Activated effector memory CD4-positive, alpha-beta T cell treated with Interleukin-2 at 50 U/mL for 16 hours (primary cell): ENCODE measurements around the gene CRYGN.

Experiments used
- DNase-seq: peaks from one replicate; pipeline ENCODE4 v3.0.0-alpha.2; 2020

Gene CRYGN

GRCh38 chr7:151405056-151405455 is 34.9 kb downstream of the CRYGN start:
- no peak for DNase-seq

DNA sequence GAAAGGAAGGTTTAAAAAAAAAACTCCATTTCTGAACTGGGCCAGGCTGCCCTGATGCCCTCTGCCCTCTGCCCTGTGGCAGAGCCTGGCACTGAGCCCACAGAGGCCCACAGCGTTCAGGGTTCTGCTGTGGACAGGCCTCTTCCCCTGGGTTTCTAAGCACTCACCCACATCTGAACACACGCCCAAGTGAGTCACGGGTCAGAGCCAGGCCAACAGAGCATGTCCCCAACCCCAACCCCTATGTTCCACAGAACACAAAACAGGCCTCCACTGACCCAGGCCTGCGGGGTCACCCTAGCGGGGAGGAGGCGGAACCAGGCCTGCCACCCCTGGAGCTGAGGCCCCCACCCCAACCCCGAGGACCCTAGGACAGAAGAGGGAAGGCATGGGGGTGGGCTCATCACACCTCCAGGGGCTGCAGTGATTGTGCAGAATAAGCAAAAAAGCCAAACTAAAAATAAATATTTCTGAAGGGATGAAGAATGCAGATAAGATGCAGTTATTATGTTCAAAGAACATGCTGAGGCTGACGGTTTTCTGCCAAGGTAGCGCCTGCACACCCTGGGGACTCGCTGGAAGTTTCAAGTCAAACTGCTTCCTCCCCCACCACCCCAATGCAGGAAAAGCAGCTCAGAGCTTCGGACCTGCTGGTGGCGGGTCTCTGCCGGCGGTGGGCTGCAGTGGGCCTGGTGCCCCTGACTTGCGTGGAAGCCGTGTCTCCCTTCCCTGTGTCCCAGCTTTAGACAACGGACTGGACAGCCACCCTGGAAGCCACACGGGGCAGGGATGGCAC is 35.5 kb downstream of the CRYGN start:
- peak; percentile 12 for DNase-seq

GRCh38 chr7:151403764-151404163 is 36.2 kb downstream of the CRYGN start:
- no peak for DNase-seq

DNA sequence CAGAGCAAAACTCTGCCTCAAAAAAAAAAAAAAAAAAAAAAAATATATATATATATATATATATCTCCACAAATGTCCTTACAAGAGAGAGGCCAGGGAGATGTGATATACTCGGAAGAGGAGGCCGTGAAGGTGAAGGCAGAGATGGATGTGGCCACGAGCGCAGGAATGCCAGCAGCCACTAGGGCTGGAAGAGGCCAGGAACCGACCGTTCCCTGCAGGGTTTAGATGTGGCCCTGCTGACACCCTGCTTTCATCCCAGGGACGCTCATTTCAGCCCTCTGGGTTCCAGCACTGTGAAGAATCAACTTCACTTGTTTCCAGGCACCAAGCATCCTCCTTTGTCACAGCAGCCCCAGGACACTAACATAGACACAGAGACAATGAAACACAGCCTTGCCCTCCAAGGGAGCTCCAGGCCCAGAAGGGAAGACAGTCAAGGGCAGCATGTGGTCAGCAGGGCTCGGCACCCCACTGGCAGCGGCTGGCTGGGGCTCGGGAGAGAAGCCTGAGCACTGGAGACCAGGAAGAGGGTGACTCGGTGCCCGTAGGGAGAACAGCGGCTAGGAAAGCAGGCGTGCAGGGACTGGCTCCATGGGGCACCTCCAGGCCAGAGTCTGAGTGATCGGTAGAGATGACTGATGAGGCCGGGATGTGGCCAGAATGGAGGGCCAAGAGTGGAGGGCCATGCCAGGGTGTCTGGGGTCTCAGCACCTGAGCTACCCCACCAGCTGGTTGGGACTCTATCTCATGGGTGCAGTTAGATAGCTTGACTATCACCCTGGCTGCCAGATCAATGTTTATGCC is 37.7 kb downstream of the CRYGN start:
- no peak for DNase-seq

DNA sequence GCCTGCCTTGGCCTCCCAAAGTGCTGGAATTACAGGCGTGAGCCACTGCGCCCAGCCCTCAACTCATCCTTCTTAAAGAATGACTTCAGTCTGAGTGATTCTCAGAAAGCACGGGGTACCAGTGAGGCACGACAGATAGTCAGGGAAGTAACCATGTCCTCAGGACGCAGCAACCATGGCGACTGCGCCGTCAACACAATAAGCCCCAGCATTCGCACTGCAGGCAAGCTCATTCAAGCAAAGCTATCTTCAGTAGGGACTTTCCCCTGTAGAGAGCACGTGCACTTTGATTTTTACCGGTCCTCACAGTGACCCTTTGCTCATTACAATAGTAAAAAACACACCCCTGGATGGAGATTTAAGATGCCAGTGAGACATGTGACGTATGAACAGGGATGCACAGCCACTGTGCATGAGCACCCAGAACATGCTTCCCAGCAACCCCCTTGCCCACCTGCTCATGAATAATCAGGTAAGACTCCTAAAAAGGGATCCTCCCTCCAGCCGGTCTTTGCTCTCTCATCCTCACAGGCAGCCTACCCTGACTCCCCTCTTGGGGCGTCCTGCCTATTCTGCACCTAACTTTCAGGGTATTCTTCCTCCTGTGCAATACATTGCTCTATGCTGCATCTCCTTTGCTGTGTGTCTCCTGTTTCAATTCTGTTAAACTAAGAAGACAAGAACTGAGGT is 39.2 kb downstream of the CRYGN start:
- DNase-seq: no peak

DNA sequence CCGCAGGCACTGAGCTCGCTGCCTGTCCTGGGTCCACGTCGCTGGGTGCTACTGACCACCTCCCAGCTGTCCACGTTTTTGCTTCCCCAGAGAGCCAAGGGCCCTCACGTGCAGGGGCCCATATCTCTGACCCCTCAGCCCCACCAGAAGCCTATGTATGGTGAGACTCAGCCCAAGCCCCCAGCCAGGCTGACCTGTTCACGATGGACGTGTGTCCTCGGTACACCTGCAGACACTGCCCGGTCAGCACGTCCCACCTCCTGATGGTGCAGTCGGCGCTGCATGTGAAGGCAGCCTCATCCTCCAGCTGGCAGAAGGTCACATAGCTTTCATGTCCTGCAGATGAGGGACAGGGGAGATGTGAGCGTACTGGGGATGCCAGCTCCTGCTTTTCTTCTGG is 40.0 kb downstream of the CRYGN start:
- DNase-seq: no peak

GRCh38 chr7:151399305-151399601 is 40.7 kb downstream of the CRYGN start:
- no peak for DNase-seq

DNA sequence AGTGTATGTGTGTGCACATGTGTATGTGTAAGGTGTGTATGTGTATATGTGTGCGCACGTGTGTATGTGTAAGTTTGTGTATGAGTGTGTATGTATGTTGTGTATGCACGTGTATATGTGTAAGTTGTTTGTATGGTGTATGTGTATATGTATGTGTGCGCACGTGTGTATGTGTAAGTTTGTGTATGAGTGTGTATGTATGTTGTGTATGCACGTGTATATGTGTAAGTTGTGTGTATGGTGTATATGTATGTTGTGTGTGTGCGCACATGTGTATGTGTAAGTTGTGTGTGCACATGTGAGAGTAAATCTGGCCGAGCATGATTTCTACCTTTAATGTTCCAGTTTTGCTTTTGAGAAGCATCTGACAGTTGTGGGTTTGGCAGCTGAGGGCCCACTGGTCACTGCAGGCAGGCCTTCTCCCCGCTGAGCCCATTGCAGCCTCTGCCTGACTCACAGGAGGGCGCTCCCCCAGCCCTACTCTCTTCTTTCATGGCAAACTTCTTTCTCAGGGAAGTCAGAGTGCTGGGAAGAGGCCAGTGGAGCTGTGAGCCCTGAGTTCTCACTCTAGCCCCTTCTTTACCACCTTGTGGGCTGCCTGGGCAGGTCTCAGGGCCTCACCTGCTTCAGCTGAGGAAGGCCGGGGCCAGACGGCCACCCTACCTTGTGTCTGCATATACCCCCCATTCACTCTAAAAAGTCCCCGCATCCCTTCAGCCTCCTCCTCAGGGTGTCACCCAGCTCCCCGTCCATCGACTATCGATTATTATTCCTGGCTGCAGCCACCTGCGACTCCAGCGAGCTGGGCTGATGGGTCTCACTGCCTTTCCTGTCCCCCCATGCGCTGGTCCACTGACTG is 41.3 kb downstream of the CRYGN start:
- DNase-seq: no peak

- DNase-seq: no peak
These were observed 42.9 kb downstream of the CRYGN start for GRCh38 chr7:151397026-151397425.

GRCh38 chr7:151396328-151396970 is 43.5 kb downstream of the CRYGN start:
- no peak for DNase-seq

DNA sequence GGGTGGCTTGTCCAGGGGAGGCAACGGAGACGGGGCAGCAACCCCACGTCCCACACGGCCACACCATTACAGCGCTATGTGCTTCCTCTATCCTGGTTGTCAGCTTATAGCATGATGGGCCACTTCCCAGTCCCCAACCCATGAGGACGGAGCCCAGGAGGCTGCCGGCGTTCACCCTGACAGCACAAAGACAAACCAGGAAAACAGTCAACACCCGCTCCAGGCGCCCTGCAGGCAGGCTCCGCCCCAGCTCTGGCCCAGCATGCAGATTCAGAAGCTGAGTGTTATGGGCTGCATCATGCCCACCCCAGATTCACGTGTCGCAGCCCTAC is 44.9 kb downstream of the CRYGN start:
- no peak for DNase-seq

DNA sequence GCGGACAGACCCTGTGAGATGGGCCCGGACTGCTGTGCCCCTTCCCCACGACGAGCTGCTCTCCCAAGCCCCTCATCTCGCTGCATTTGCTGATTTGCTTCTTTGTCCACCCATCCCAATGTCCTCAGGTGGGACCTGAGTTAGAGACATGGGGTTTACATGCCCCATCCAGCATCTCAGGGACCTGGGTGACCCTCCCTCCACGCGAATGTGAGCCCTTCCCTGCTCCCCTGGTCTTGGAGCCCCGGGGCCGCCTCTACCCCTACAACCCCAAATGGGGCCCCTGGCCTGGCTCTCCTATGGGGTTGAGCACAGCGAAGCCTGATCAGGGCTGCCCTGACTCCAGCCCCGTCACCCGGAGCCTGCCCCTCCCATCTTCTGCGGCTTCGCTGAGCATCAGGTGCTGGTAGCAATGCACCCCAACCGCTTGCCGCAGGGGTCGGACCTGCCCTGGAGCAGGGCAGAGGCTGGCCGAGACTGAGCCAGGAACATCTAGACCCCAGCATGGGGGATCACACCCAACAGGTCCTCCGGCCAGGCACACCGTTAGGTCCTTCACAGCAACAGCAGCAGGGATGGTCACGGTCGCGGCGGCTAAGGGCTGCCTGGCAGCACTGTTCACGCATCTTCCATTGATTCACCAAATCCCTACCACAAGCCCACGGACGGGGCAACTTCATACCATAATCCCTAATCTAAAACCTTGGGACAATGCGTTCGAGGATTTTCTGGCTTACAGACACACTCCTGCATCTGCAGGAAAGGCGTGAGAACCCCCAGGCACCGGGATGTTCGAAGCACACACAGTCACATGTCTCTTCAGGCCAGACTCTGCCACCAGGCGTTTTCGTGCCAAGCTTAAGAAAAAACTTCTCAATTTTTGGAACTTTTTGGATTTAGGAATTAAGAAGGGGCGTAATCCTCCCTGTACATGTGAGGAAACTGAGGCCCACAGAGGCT is 45.6 kb downstream of the CRYGN start:
- DNase-seq: no peak

GRCh38 chr7:151393031-151393977 is 46.6 kb downstream of the CRYGN start:
- no peak for DNase-seq

- DNase-seq: no peak
These were observed 47.5 kb downstream of the CRYGN start for GRCh38 chr7:151392426-151392825.

DNA sequence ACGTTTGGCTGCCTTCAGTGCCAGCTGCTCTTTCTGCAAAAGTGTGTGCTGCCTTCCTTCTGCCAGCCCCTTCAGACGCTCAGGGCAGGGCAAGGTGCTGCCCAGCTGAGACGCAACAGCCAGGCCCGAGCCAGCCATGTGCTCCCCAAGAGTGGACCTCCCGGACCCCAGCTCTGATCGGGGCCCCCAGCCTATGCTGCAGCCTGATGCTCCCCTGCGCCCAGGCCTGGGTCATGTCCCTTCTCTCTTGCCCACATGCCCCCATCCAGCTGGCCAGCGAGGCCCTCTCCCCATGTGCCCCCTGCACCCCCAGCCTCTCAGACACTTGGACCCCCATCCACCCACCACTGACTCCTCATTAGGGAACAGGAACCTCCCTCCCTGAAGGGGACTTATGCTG is 47.9 kb downstream of the CRYGN start:
- no peak for DNase-seq

DNA sequence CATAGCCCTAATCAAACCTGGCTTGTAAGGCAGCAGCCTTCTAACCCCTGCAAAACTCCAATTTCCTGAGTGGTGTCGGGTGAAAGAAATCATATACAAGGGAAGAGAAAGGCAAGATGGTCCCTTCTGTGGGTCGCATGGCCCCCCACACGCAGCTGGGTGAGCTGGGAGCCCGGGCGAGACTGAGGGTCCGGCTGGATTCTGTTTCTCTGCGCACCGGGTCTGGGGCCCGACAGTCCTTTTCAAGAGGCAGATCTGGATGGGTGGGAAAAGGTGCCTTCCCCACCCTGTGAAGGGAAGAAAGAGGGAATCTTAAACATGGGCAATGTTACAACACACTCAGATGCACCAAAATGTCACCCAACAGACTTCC is 48.6 kb downstream of the CRYGN start:
- DNase-seq: no peak

DNA sequence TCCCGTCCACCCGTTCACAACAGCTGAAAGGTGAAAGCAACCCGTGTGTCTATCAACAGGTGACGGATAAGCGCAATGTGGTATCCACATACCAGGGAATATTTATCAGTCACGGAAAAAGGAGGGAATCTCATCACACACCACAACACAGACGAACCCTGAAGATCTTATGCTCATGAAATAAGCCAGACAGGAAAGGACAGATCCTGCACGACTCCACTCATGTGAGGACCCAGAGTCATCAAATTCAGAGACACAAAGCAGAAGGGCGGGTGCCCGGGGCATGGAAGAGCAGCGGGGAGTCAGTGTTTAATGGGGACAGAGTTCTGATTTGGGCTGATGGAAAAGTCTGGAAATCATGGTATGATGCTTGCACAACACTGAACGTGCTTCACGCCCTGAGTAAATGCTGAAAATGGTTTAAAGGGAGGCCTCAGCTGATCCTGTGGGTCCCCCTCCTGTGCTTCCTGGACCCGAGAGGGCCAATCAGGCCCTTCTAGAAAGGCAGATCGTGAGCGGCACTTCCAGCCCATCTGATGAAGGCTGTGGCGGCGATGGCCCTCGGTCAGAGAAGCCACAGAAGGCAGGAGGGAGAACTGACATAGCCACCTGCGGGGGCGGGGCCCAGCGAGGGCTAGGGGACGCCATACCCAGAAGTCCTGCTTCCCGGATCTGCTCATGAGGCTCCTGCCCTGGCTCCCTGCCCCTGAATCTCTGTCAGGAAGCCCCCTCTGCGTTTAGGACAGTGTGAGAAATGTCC is 49.2 kb downstream of the CRYGN start:
- no peak for DNase-seq

DNA sequence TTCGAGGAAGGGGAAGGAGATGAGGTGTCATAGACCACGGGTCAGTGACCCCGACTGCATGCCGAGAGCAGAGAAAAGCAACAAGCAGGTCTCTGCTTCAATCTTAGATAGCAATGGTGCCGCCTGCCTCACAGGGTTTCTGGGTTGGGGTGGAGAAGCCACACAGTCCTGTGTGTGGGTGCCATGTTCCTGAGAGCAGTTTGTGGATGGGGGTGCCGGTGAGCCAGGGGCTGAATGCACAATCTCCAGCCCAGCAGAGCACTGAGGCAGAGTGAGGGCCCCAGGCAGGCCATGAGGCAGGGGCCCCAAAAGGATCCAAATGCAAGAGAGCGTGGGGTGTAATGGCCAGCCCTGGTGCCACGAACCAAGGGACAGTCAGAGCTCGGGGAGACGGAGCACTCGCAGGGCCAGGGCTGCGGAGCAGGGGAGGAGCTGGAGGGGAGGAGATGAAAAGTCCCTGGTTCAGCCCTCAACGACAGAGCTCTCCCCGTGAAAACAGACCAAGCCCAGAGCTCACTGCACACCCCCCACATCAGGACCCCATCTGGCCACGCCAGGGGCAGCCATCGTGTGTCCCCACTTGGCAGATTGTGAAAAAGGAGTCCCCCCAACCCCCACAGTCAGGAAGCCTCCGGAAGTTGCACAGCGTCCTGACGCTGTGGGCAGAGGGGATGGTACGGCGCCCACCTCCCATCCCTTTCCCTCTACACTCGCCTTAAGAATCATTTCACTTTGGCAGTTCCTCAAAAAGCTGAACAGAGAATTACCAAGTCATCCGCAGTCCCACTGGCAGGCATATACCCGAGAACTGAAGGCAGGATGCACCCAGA is 50.0 kb downstream of the CRYGN start:
- DNase-seq: no peak
